C4-2B (cell line): ENCODE measurements around the gene REPIN1.

Experiments
- CTCF ChIP-seq: fragments of 450-650 bp; conservative IDR thresholded peaks from 2 replicates; pipeline ENCODE4 v1.5.1; 2017; ENCODE audit warnings: mild to moderate bottlenecking
- ZFX ChIP-seq: fragments of 450-650 bp; IDR thresholded peaks from 2 replicates; pipeline ENCODE4 v1.6.1; 2017

DNA sequence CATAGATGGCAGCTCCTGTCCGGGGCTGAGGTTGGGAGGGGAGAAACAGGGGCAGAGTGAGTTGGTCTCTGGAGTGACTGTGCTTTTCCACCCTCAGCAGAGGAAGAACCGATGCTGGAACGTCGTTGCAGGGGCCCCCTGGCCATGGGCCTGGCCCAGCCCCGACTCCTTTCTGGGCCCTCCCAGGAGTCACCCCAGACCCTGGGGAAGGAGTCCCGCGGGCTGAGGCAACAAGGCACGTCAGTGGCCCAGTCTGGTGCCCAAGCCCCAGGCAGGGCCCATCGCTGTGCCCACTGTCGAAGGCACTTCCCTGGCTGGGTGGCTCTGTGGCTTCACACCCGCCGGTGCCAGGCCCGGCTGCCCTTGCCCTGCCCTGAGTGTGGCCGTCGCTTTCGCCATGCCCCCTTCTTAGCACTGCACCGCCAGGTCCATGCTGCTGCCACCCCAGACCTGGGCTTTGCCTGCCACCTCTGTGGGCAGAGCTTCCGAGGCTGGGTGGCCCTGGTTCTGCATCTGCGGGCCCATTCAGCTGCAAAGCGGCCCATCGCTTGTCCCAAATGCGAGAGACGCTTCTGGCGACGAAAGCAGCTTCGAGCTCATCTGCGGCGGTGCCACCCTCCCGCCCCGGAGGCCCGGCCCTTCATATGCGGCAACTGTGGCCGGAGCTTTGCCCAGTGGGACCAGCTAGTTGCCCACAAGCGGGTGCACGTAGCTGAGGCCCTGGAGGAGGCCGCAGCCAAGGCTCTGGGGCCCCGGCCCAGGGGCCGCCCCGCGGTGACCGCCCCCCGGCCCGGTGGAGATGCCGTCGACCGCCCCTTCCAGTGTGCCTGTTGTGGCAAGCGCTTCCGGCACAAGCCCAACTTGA lies 2.7 kb downstream of the REPIN1 start:
- no peak for TF ChIP-seq CTCF
- TF ChIP-seq ZFX = no peak
